Coronary artery (tissue), 2 donors: ENCODE measurements around the gene POLR1B.

Experiments used
- DNase-seq: peaks from one replicate; pipeline ENCODE4 v3.0.0-alpha.2; 2017; ENCODE audit warnings: low spot score
- H3K27ac ChIP-seq, 2 donors: fragments of 200-600 bp; sonication (generic); one replicate each; pipeline ENCODE4 v1.5.1; 2016 to 2019
- H3K4me3 ChIP-seq: fragments of 200-600 bp; sonication (generic); 2 replicates; pipeline ENCODE4 v1.5.1; 2016; ENCODE audit warnings: mild to moderate bottlenecking, moderate library complexity
- TF ChIP-seq, protein P1 (sequence below): fragments of 200-600 bp; sonication (generic); IDR thresholded peaks from one replicate; pipeline ENCODE4 v1.5.1; 2019; ENCODE audit warnings: antibody characterized with exemption

POLR1B gene

GRCh38 chr2:112626604-112627059 lies 84.4 kb downstream of the POLR1B start:
- peak; percentile 78 for DNase-seq
- TF ChIP-seq, protein P1, sequence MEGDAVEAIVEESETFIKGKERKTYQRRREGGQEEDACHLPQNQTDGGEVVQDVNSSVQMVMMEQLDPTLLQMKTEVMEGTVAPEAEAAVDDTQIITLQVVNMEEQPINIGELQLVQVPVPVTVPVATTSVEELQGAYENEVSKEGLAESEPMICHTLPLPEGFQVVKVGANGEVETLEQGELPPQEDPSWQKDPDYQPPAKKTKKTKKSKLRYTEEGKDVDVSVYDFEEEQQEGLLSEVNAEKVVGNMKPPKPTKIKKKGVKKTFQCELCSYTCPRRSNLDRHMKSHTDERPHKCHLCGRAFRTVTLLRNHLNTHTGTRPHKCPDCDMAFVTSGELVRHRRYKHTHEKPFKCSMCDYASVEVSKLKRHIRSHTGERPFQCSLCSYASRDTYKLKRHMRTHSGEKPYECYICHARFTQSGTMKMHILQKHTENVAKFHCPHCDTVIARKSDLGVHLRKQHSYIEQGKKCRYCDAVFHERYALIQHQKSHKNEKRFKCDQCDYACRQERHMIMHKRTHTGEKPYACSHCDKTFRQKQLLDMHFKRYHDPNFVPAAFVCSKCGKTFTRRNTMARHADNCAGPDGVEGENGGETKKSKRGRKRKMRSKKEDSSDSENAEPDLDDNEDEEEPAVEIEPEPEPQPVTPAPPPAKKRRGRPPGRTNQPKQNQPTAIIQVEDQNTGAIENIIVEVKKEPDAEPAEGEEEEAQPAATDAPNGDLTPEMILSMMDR, result peak; percentile 50
- Histone ChIP-seq H3K27ac (peak overlapping the region; percentile 14 to 80), H3K4me3 (peak overlapping the region; percentile 58)
